Heart right ventricle (tissue), 16 donors: ENCODE measurements around the gene KCNS1. TPM values are rescaled to one million over a fixed set of nuclear protein-coding genes. Genes with fewer than 3 reads are reported as not detected.

ENCODE experiments used
- ATAC-seq, 8 donors: fragments of 200-7000 bp; cut with Tn5 transposase; one replicate each; pipeline ENCODE4 v1.9.1; 2020; ENCODE audit warnings: mild to moderate bottlenecking in 8 of 8, moderate library complexity in 8 of 8, moderate number of reproducible peaks in 1 of 8
- DNase-seq, 2 donors: peaks; one replicate each; pipeline ENCODE4 v3.0.0-alpha.2; 2020
- H3K27ac ChIP-seq, 10 donors: fragments of 200-600 bp; sonication (generic) in 2 of 10; one replicate each; pipeline versions ENCODE4 v1.5.0 to v1.8.0; 2020 to 2022; ENCODE audit warnings: mild to moderate bottlenecking in 3 of 10
- H3K27me3 ChIP-seq, 7 donors: fragments of 200-600 bp; one replicate each; pipeline ENCODE4 v1.8.0; 2021 to 2022; ENCODE audit warnings: mild to moderate bottlenecking in 2 of 7
- H3K36me3 ChIP-seq, 9 donors: fragments of 200-600 bp; sonication (generic) in 1 of 9; one replicate each; pipeline versions ENCODE4 v1.5.0 to v1.8.0; 2020 to 2022; ENCODE audit warnings: mild to moderate bottlenecking in 2 of 9
- H3K4me1 ChIP-seq, 9 donors: fragments of 200-600 bp; sonication (generic) in 1 of 9; one replicate each; pipeline versions ENCODE4 v1.5.0 to v1.8.0; 2020 to 2022; ENCODE audit warnings: mild to moderate bottlenecking in 4 of 9
- H3K4me3 ChIP-seq, 10 donors: fragments of 200-600 bp; sonication (generic) in 2 of 10; one replicate each; pipeline versions ENCODE4 v1.5.0 to v1.8.0; 2020 to 2022; ENCODE audit warnings: mild to moderate bottlenecking in 7 of 10, moderate library complexity in 2 of 10
- H3K9me3 ChIP-seq, 11 donors: fragments of 200-600 bp in 10 of 11; sonication (generic) in 2 of 11; one replicate each; pipeline versions ENCODE4 v1.5.0 to v1.8.0; 2013 to 2022; ENCODE audit warnings: mild to moderate bottlenecking in 2 of 11, control low read depth in 1 of 11, moderate library complexity in 1 of 11
- WGBS, 2 donors: extraction: QIAGEN DNeasy Blood & Tissue Kit; methylation state at CpG; one replicate each; pipeline ENCODE4 v1.1.7; 2013; ENCODE audit warnings: inconsistent platforms in 1 of 2; 5-methylcytosine and 5-hydroxymethylcytosine counted together
- intact Hi-C, 10 donors: fragments of 100-400 bp; cut with DNase I; formaldehyde crosslinking; loops; one replicate each; pipeline versions ENCODE4 v1.11.1 to v1.14.2; 2022
- polyA plus RNA-seq, 2 donors: library from polyadenylated mRNA; stranded (reverse); fragments of 200-250 nt; gene quantifications; one replicate each; pipeline ENCODE4 v1.2.3, GENCODE V29; 2013
- total RNA-seq, 10 donors: library from RNA; stranded (reverse); fragmentation: NEBNext Ultra II Directional in 3 of 10; extraction: Animal tissue kit (Norgen Biotek cat#: 25700) in 3 of 10; gene quantifications; one replicate each; pipeline versions ENCODE4 v1.2.1 to v1.2.4, GENCODE V29; 2021 to 2023
- TF ChIP-seq, protein P1 (sequence below), 9 donors: fragments of 200-600 bp; sonication (generic) in 2 of 9; IDR thresholded peaks; one replicate each; pipeline versions ENCODE4 v1.5.0 to v1.8.0; 2021 to 2022; ENCODE audit warnings: antibody characterized with exemption in 9 of 9, mild to moderate bottlenecking in 5 of 9, moderate library complexity in 1 of 9
- donor health status: Arrhythmogenic right ventricular cardiomyopathy.
- donor health status: ischemic (EF 13 %, LVEDD 7.1; RV severe dilation, severe dysfunction).
- donor health status: healthy with polysubstance abuse.
- donor health status: DM: no; HTN: yes; CAD: no.
- donor health status: DM: no; HTN: no; CAD: no.
- donor health status: ischemic (EF 25% LVEDD 6.9; RV normal size, moderate dysfunction).
- donor health status: ischemic (EF 25% LVEDD 5.7; RV mildly dilated, moderate dysfunction).
- donor health status: healthy.
- donor health status: DM: yes; HTN: yes; CAD: no.
- donor health status: Ischemic cardiomyopathy.
- donor health status: ischemic (EF 35%, LVEDD 5.7; RV mildly dilated, moderate dysfunction).
- donor health status: nonischemic (EF 11% LVEDD 7.7; RV severe dilation, severe dysfunction).
- donor health status: DM: yes; HTN: yes; CAD: no.
- donor health status: PGD.
- donor health status: ischemic (EF 29% LVEDD 5.4; RV normal size, mild dysfunction).
- donor health status: nonischemic (EF 23%, LVEDD 6.1; RV moderate dilation, normal function).

KCNS1 gene
- total and polyA plus RNA-seq, 12 donors: 0.04 to 0.09 TPM; not detected in 10

DNA sequence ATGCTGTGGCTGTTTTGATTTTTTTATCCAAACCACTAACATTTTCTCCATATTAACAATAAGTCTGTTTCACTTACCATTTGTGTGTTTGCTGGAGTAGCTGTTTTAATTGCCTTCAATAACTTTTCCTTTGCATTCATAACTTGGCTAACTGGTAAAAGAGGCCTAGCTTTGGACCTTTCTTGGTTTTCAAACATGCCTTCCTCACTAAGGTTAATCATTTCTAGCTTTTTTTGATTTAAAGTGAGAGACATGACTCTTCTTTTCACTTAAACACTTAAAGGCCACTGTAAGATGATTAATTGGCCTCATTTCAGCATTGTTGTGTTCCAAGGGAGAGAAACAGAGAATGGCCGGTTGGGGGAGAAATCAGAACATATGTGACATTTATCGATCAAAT, 20.5 kb upstream of the KCNS1 start:
- intact Hi-C loops: no loop called here
- no peak for DNase-seq
- TF ChIP-seq, protein P1, sequence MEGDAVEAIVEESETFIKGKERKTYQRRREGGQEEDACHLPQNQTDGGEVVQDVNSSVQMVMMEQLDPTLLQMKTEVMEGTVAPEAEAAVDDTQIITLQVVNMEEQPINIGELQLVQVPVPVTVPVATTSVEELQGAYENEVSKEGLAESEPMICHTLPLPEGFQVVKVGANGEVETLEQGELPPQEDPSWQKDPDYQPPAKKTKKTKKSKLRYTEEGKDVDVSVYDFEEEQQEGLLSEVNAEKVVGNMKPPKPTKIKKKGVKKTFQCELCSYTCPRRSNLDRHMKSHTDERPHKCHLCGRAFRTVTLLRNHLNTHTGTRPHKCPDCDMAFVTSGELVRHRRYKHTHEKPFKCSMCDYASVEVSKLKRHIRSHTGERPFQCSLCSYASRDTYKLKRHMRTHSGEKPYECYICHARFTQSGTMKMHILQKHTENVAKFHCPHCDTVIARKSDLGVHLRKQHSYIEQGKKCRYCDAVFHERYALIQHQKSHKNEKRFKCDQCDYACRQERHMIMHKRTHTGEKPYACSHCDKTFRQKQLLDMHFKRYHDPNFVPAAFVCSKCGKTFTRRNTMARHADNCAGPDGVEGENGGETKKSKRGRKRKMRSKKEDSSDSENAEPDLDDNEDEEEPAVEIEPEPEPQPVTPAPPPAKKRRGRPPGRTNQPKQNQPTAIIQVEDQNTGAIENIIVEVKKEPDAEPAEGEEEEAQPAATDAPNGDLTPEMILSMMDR (IDR thresholded peaks at IDR 0.05): no peak
- no peaks in the 10 kb centered on the region for H3K36me3 ChIP-seq
- WGBS, 2 donors: 92 to 96% methylated on average over 2 of the region's 2 CpGs
- peaks cover 0 to 72% (median 44%) of the 10 kb centered on the region in 7 donors for H3K27me3 ChIP-seq
- no peak overlapping the region for H3K27ac ChIP-seq
- no peak for ATAC-seq
- H3K9me3 ChIP-seq: peaks cover 0 to 4% (median 0%) of the 10 kb centered on the region in 11 donors
- H3K4me1 ChIP-seq: no peaks in the 10 kb centered on the region
- H3K4me3 ChIP-seq: no peak overlapping the region

DNA sequence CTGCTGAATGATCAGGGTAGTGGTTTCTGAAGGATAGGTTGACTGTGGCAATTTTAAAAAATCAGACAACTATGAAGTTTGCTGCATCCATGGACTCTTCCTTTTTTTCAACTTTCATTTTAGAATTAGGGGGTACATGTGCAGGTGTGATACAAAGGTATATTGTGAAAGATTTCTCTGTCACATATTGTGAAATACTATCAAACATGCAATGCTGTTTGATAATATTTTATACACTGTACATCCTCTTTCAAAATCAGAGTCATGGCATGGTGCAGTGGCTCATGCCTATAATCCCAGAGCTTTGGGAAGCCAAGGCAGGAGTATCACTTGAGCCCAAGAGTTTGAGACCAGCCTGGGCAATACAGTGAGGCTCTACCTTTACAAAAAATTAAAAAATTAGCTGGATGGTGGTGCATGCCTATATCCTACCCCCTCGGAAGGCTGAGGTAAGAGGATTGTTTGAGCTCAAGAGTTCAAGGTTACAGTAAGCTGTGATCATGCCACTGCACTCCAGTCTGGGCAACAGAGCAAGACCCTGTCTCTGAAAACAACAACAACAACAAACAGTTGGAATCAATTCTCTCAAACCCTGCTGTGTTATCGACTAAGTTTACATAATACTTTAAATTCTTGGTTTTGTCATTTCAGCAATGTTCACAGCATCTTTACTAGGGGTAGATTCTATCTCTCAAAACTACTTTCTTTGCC, 18.8 kb upstream of the KCNS1 start:
- Histone ChIP-seq H3K27me3 (peaks cover 0 to 72% (median 44%) of the 10 kb centered on the region in 7 donors), H3K9me3 (peaks cover 0 to 4% (median 0%) of the 10 kb centered on the region in 11 donors), H3K4me1 (no peaks in the 10 kb centered on the region), H3K36me3 (no peaks in the 10 kb centered on the region), H3K4me3 (no peak overlapping the region), H3K27ac (no peak overlapping the region)
- WGBS, 2 donors: 79 to 83% methylated on average over 2 of the region's 2 CpGs
- no peak for DNase-seq
- TF ChIP-seq, protein P1 (IDR thresholded peaks at IDR 0.05): no peak
- intact Hi-C loops: no loop called here
- ATAC-seq: no peak

DNA sequence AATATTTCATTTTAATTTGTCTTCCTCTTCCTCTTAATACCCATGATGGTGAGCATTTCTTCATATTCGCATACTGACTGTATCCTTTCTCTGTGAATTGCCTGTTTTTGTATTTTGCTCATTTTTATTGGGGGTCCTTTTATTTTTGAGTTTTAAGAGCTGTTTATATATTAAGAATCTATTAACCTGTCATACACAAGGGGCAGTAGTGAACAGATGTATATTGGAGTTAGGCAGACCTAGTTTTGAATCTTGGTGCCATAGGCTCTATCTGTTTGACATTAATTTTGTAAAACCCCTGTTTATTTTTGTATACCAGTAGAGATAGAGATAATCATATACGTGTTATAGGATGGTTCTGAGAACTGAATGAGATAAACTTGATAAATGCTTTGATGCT, 17.1 kb upstream of the KCNS1 start:
- Histone ChIP-seq H3K27me3 (peaks cover 0 to 64% (median 34%) of the 10 kb centered on the region in 7 donors), H3K4me3 (no peak overlapping the region), H3K9me3 (peaks cover 0 to 4% (median 0%) of the 10 kb centered on the region in 11 donors), H3K27ac (no peak overlapping the region), H3K4me1 (no peaks in the 10 kb centered on the region), H3K36me3 (no peaks in the 10 kb centered on the region)
- no peak for ATAC-seq
- TF ChIP-seq, protein P1 (IDR thresholded peaks at IDR 0.05): no peak
- intact Hi-C loops: no loop called here
- WGBS, 2 donors: 80 to 83% methylated on average over 2 of the region's 2 CpGs
- DNase-seq: no peak

DNA sequence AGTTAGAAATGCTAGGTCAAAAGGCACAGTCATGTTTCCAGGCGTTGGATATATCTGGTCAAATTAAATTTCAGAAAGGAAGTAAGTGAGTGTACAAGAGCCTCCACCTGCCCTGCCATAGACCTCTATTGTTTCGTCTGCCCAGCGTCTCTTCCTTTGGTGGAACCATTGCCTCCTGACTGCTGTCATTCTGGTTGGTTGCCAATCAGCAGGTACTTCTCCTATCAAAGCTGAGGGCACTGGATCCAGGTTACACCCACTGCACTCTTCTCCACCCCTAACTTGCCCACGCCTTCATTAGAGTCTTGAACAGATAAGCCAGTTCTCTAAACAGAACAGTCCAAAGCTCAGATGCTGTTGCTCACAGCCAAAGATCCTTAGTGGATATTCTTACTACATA, 16.7 kb upstream of the KCNS1 start:
- peaks cover 0 to 4% (median 0%) of the 10 kb centered on the region in 11 donors for H3K9me3 ChIP-seq
- peaks cover 0 to 66% (median 31%) of the 10 kb centered on the region in 7 donors for H3K27me3 ChIP-seq

More for the DNA sequence above, 16.7 kb upstream of the KCNS1 start:
- DNase-seq: no peak
- TF ChIP-seq, protein P1 (IDR thresholded peaks at IDR 0.05): no peak
- Histone ChIP-seq H3K4me1 (no peaks in the 10 kb centered on the region), H3K27ac (no peak overlapping the region), H3K36me3 (no peaks in the 10 kb centered on the region), H3K4me3 (no peak overlapping the region)
- no peak for ATAC-seq
- intact Hi-C loops: no loop called here
- 61 to 65% methylated on average over 4 of the region's 4 CpGs for WGBS, 2 donors
